ENCODE results near the gene TRIM36. TPM values are rescaled to one million over a fixed set of nuclear protein-coding genes. Genes with fewer than 3 reads are reported as not detected.

The TRIM36 gene
- total RNA-seq, 6 experiments from 2014 or later: 0.26 to 0.55 (median 0.36) TPM

- TF ChIP-seq CTCF (IDR thresholded peaks at IDR 0.05): no peak
- Mint-ChIP-seq H3K4me1 (ENCODE audit: low read depth) (no peaks in the 10 kb centered on the region), H3K36me3 (ENCODE audit: low read depth) (no peaks in the 10 kb centered on the region), H3K9me3 (no peaks in the 10 kb centered on the region), H3K4me3 (no peak overlapping the region), H3K27ac (no peak overlapping the region), H3K27me3 (ENCODE audit: insufficient read depth) (no peaks in the 10 kb centered on the region)
- no peak for DNase-seq
Measured at GRCh38 chr5:115136294-115136693, 33.4 kb downstream of the TRIM36 start.

GRCh38 chr5:115132465-115132864, 37.2 kb downstream of the TRIM36 start:
- H3K4me3 Mint-ChIP-seq: no peak overlapping the region
- no peak for TF ChIP-seq CTCF (IDR thresholded peaks at IDR 0.05)
- peaks cover 4% of the 10 kb centered on the region; the same call in 1 of the 2 replicates for H3K4me1 Mint-ChIP-seq (ENCODE audit: low read depth)
- H3K27ac Mint-ChIP-seq: no peak overlapping the region
- H3K9me3 Mint-ChIP-seq: no peaks in the 10 kb centered on the region
- no peaks in the 10 kb centered on the region for H3K36me3 Mint-ChIP-seq (ENCODE audit: low read depth)
- DNase-seq: no peak
- H3K27me3 Mint-ChIP-seq (ENCODE audit: insufficient read depth): no peaks in the 10 kb centered on the region; the same call in 1 of the 2 replicates

GRCh38 chr5:115126303-115126702, 43.4 kb downstream of the TRIM36 start:
- Mint-ChIP-seq H3K27me3 (ENCODE audit: insufficient read depth) (no peaks in the 10 kb centered on the region; the same call in 1 of the 2 replicates), H3K27ac (no peak overlapping the region), H3K36me3 (ENCODE audit: low read depth) (no peaks in the 10 kb centered on the region), H3K4me1 (ENCODE audit: low read depth) (peaks cover 5% of the 10 kb centered on the region; the same call in 1 of the 2 replicates), H3K4me3 (no peak overlapping the region), H3K9me3 (no peaks in the 10 kb centered on the region)
- DNase-seq: no peak
- no peak for TF ChIP-seq CTCF (IDR thresholded peaks at IDR 0.05)

- no peaks in the 10 kb centered on the region for H3K36me3 Mint-ChIP-seq (ENCODE audit: low read depth)
- no peak overlapping the region for H3K4me3 Mint-ChIP-seq
- no peaks in the 10 kb centered on the region for H3K9me3 Mint-ChIP-seq
- H3K4me1 Mint-ChIP-seq (ENCODE audit: low read depth): peaks cover 5% of the 10 kb centered on the region; the same call in 1 of the 2 replicates
- no peak for TF ChIP-seq CTCF (IDR thresholded peaks at IDR 0.05)
- peaks cover 3% of the 10 kb centered on the region; the same call in 1 of the 2 replicates for H3K27me3 Mint-ChIP-seq (ENCODE audit: insufficient read depth)
- no peak overlapping the region for H3K27ac Mint-ChIP-seq
- DNase-seq: no peak
Measured at GRCh38 chr5:115124741-115125140, 45.0 kb downstream of the TRIM36 start.

- Mint-ChIP-seq H3K9me3 (no peaks in the 10 kb centered on the region), H3K27me3 (ENCODE audit: insufficient read depth) (peaks cover 17% of the 10 kb centered on the region)
- TF ChIP-seq CTCF (IDR thresholded peaks at IDR 0.05): no peak
Measured at GRCh38 chr5:115116001-115116400, 53.7 kb downstream of the TRIM36 start.

GRCh38 chr5:115109840-115110239, 59.9 kb downstream of the TRIM36 start:
- H3K27me3 Mint-ChIP-seq (ENCODE audit: insufficient read depth): peaks cover 7% of the 10 kb centered on the region
- H3K9me3 Mint-ChIP-seq: no peaks in the 10 kb centered on the region
- no peak overlapping the region for H3K27ac Mint-ChIP-seq
- no peak for TF ChIP-seq CTCF (IDR thresholded peaks at IDR 0.05)
- no peak overlapping the region for H3K4me3 Mint-ChIP-seq
- DNase-seq: no peak
- H3K36me3 Mint-ChIP-seq (ENCODE audit: low read depth): no peaks in the 10 kb centered on the region
- no peaks in the 10 kb centered on the region for H3K4me1 Mint-ChIP-seq (ENCODE audit: low read depth)

More at GRCh38 chr5:115116001-115116400, 53.7 kb downstream of the TRIM36 start:
- Mint-ChIP-seq H3K4me3 (no peak overlapping the region), H3K4me1 (ENCODE audit: low read depth) (no peaks in the 10 kb centered on the region), H3K36me3 (ENCODE audit: low read depth) (no peaks in the 10 kb centered on the region), H3K27ac (no peak overlapping the region)
- DNase-seq: no peak
